ENCODE measurements around the gene PEAK1. TPM values are rescaled to one million over a fixed set of nuclear protein-coding genes. Genes with fewer than 3 reads are reported as not detected.

Gene PEAK1
- total RNA-seq, 1 donor from 2014 or later, result 32.3 TPM

- Mint-ChIP-seq H3K36me3 (ENCODE audit: insufficient read depth) (peaks cover 4% of the 10 kb centered on the region), H3K27me3 (no peaks in the 10 kb centered on the region), H3K4me3 (ENCODE audit: low read depth) (no peak overlapping the region), H3K27ac (no peak overlapping the region), H3K9me3 (ENCODE audit: low read depth) (peaks cover 1% of the 10 kb centered on the region), H3K4me1 (ENCODE audit: low read depth) (peaks cover 12% of the 10 kb centered on the region)
- no peak for TF ChIP-seq CTCF (IDR thresholded peaks at IDR 0.05; ENCODE audit: unreplicated experiment)
- no peak for DNase-seq (ENCODE audit: low spot score, unreplicated experiment)
These were observed 271.7 kb downstream of the PEAK1 start for GRCh38 chr15:77148191-77148590.

- H3K4me3 Mint-ChIP-seq (ENCODE audit: low read depth), result no peak overlapping the region
- peaks cover 17% of the 10 kb centered on the region for H3K36me3 Mint-ChIP-seq (ENCODE audit: insufficient read depth)
- TF ChIP-seq CTCF (IDR thresholded peaks at IDR 0.05; ENCODE audit: unreplicated experiment), result no peak
- peaks cover 12% of the 10 kb centered on the region for H3K4me1 Mint-ChIP-seq (ENCODE audit: low read depth)
- peaks cover 17% of the 10 kb centered on the region for H3K9me3 Mint-ChIP-seq (ENCODE audit: low read depth)
- DNase-seq (ENCODE audit: low spot score, unreplicated experiment), result no peak
- H3K27me3 Mint-ChIP-seq, result no peaks in the 10 kb centered on the region
- peak overlapping the region; percentile 4 for H3K27ac Mint-ChIP-seq
These were observed 274.5 kb downstream of the PEAK1 start for GRCh38 chr15:77145370-77145769.

- H3K27ac Mint-ChIP-seq, result no peak overlapping the region
These were observed 275.3 kb downstream of the PEAK1 start for GRCh38 chr15:77144492-77145070.

GRCh38 chr15:77144026-77144425 is 275.9 kb downstream of the PEAK1 start:
- Mint-ChIP-seq H3K27ac (no peak overlapping the region), H3K36me3 (ENCODE audit: insufficient read depth) (peaks cover 21% of the 10 kb centered on the region)
- DNase-seq (ENCODE audit: low spot score, unreplicated experiment), result no peak

More at GRCh38 chr15:77144492-77145070, 275.3 kb downstream of the PEAK1 start:
- Mint-ChIP-seq H3K9me3 (ENCODE audit: low read depth) (peaks cover 21% of the 10 kb centered on the region), H3K27me3 (no peaks in the 10 kb centered on the region), H3K4me3 (ENCODE audit: low read depth) (no peak overlapping the region), H3K4me1 (ENCODE audit: low read depth) (peaks cover 12% of the 10 kb centered on the region), H3K36me3 (ENCODE audit: insufficient read depth) (peaks cover 20% of the 10 kb centered on the region)
- TF ChIP-seq CTCF (IDR thresholded peaks at IDR 0.05; ENCODE audit: unreplicated experiment), result no peak
- no peak for DNase-seq (ENCODE audit: low spot score, unreplicated experiment)

GRCh38 chr15:77143616-77144015 is 276.3 kb downstream of the PEAK1 start:
- Mint-ChIP-seq H3K27ac (no peak overlapping the region), H3K4me1 (ENCODE audit: low read depth) (peaks cover 12% of the 10 kb centered on the region), H3K4me3 (ENCODE audit: low read depth) (no peak overlapping the region), H3K36me3 (ENCODE audit: insufficient read depth) (peaks cover 23% of the 10 kb centered on the region), H3K9me3 (ENCODE audit: low read depth) (peaks cover 21% of the 10 kb centered on the region), H3K27me3 (no peaks in the 10 kb centered on the region)
- no peak for TF ChIP-seq CTCF (IDR thresholded peaks at IDR 0.05; ENCODE audit: unreplicated experiment)
- no peak for DNase-seq (ENCODE audit: low spot score, unreplicated experiment)

More at GRCh38 chr15:77144026-77144425, 275.9 kb downstream of the PEAK1 start:
- H3K9me3 Mint-ChIP-seq (ENCODE audit: low read depth), result peaks cover 21% of the 10 kb centered on the region
- no peak overlapping the region for H3K4me3 Mint-ChIP-seq (ENCODE audit: low read depth)
- H3K27me3 Mint-ChIP-seq, result no peaks in the 10 kb centered on the region
- peaks cover 12% of the 10 kb centered on the region for H3K4me1 Mint-ChIP-seq (ENCODE audit: low read depth)
- no peak for TF ChIP-seq CTCF (IDR thresholded peaks at IDR 0.05; ENCODE audit: unreplicated experiment)

Data from progenitor cell of endocrine pancreas (in vitro differentiated cells).